CD4-positive, alpha-beta T cell treated with Interleukin-4 for 4 hours (primary cell): ENCODE measurements around the gene CPEB3.

Experiments
- DNase-seq: peaks from one replicate; pipeline ENCODE4 v3.0.0-alpha.2; 2020

Gene CPEB3

GRCh38 chr10:92014620-92015019 is 276.3 kb downstream of the CPEB3 start:
- DNase-seq = no peak

- DNase-seq = peak; percentile 10
Measured at GRCh38 chr10:92011560-92012214, 279.2 kb downstream of the CPEB3 start.

GRCh38 chr10:92010047-92010735 is 280.7 kb downstream of the CPEB3 start:
- DNase-seq = no peak

GRCh38 chr10:92009445-92009844 is 281.4 kb downstream of the CPEB3 start:
- DNase-seq = no peak

DNA sequence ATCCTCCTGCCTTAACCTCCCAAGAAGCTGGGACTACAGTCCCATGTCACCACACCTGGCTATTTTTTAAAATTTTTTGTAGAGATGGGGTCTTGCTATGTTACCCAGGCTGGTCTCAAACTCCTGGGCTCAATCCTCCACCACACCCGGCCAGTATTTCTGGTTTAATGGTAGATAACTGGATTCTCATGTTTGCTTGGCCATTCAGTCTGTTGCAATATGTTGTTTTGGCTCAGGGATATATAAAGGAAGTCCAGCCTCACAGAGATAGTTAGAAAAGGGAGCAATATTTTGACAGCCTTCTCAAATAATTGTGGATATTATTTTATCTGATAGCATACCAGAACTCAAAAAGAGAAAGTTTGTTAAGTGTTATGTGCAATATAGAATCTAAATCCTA is 284.9 kb downstream of the CPEB3 start:
- DNase-seq = no peak

DNA sequence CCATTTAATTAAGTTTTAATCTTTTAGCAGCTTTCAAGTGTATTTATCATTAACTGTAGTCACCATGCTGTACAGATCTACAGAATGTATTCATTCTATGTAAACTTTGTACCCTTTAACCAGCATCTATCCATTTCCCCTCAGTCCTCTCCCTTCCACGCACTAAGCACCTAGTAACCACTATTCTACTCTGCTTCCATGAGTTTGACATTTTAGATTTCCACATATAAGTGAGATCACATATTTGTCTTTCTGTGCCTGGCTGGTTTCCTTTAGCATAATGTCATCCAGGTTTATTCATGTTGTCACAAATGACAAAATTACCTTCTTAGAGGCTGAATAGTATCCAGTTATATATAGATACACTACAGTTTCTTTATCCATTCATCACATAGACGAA is 287.6 kb downstream of the CPEB3 start:
- DNase-seq = no peak

GRCh38 chr10:92001995-92002394 is 288.9 kb downstream of the CPEB3 start:
- no peak for DNase-seq

DNA sequence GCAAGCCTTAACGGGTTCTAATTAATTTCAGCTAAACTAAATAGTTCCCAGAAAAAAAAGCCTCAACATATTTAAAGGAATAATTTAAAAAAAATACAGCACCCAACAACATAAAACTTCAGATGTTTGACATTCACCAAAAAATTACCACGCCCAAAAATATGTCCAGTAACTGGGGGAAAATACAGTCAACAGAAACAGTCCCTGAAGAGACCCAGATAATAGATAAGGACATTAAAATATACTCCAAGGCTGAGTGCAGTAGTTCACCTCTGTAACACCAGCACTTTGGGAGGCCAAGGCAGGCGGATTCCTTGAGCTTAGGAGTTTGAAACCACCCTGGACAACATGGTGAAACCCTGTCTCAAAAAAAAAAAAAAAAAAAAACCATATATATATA is 289.3 kb downstream of the CPEB3 start:
- no peak for DNase-seq
